DMS 273 (cell line): ENCODE data around the gene PRKD1.
"Not testable (repeated sequence)": the region's sequence is repeated elsewhere in the genome, so short reads cannot be mapped to it uniquely, and the experiment has no call there.

Experiments
- DNase-seq: peaks from one replicate; lab custom pipeline; 2025; ENCODE audit not compliant: unreplicated experiment; lab: John Stamatoyannopoulos, UW

Gene PRKD1

GRCh38 chr14:29802211-29802610 lies 125.4 kb downstream of the PRKD1 start:
- no peak for DNase-seq

DNA sequence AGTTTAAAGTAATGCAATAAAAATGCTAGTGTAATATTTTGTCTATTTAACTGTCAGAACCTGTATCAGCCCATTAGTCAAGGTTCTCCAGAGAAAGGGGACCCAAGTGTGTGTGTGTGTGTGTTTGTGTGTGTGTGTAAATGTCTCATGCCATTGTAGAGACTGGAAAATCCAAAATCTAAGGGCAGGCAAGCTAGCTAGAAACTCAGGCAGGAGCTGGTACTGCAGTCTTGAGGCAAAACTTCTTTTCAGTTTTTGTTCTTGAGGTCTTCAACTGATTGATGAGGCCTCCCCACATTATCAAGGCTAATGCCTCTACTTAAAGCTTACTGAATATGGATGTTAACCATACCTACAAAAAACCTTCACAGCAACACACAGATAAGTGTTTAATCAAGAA lies 126.7 kb downstream of the PRKD1 start:
- DNase-seq = peak; percentile 42

DNA sequence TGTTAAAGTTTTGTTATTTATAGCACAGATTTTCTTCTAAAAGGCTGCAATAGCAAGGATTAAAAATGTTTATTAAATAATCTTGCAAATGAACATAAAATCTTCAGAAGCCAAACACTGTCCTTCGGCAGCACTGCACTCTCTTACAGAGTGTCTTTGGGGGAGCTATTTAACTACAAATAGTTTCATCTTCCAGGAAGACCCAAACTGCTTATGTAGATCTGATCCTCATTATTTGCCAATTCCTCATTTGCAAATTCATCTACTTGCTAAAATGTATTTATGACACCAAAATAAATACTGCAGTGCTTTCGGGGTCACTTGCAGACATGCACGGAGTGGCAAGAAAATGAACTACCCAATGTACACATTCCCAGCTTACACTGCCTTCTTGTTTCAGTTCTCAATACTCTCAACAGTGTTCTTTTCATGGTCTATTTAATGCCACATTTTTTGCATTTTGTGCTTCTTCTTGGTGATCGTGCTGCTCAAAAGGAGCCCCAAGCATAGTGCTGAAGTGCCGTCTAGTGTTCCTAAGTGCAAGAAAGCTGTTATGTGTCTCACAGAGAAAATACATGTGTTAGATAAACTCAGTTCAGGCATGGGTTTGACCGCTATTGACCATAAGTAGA lies 128.1 kb downstream of the PRKD1 start:
- DNase-seq = no peak

GRCh38 chr14:29798811-29799210 lies 128.8 kb downstream of the PRKD1 start:
- DNase-seq = no peak

DNA sequence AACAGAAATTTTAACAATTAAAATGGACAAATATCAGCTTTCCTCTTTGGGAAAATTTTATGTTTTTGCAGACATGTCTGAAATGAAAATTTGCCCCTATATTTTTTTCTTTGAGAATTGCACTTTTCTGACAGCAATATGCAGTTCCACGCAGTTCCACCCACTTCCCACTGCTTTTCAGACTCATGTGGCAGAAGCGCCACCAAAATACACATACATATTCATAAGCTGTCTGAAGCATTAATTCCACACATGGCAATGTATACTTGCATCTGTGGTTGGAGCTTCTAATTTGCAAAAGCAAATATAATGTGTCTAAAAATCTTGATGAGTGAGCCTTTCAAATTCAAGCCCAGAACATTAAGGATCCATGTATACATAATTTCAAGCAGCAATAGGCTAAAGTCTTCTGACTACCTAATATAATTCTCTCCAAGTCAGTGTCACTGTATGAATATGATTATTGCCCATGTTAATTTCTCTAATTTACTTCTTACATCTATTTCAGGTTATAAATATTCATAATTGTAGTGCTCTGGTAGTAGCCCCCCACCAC lies 129.5 kb downstream of the PRKD1 start:
- DNase-seq = peak; percentile 31

- no peak for DNase-seq
These were observed 130.8 kb downstream of the PRKD1 start for GRCh38 chr14:29796853-29797252.

- DNase-seq = no peak
These were observed 138.2 kb downstream of the PRKD1 start for GRCh38 chr14:29789475-29789874.

GRCh38 chr14:29788093-29788492 lies 139.6 kb downstream of the PRKD1 start:
- no peak for DNase-seq

GRCh38 chr14:29783556-29783955 lies 144.1 kb downstream of the PRKD1 start:
- DNase-seq = no peak

GRCh38 chr14:29782041-29782440 lies 145.6 kb downstream of the PRKD1 start:
- no peak for DNase-seq

GRCh38 chr14:29777142-29777541 lies 150.5 kb downstream of the PRKD1 start:
- DNase-seq = not testable (repeated sequence)

- no peak for DNase-seq
These were observed 153.7 kb downstream of the PRKD1 start for GRCh38 chr14:29773990-29774389.

- DNase-seq = no peak
These were observed 164.2 kb downstream of the PRKD1 start for GRCh38 chr14:29763342-29763858.

DNA sequence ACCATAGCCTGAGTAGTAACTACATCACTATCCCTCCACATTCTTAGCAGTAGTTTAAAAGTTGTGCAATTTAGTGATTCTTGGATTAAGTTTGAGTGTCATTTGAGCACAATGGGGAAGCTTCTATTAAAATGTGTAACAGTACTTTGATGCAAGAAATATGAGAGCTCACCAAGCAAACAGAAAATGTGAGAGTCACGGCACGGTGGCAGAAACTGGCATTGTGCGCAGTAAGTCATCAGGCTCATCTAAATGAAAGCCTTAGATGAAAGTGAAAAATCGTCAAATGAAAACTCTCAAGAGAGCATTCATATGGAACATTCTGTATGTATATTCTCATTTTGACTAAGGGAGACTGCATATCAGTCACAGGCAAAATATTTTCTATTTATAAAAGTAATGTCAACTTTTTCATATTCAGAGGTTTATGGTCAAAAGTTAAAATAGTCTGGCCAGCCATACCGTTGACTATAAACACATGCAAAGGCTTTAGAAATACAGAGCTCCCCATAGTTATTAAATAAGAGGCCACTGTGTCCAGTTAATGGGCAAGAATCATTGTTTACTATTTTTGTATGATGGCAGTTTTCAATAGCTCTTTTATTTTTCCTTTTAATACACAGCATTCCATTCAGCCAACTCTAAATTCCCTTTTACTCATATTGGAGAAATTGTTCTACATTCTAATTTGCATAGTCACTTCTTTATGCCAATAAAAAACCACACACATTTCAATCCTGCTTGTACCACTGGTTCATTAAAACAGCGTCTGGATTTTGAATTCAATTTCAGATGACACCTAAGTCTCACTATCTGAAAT lies 167.9 kb downstream of the PRKD1 start:
- no peak for DNase-seq

DNA sequence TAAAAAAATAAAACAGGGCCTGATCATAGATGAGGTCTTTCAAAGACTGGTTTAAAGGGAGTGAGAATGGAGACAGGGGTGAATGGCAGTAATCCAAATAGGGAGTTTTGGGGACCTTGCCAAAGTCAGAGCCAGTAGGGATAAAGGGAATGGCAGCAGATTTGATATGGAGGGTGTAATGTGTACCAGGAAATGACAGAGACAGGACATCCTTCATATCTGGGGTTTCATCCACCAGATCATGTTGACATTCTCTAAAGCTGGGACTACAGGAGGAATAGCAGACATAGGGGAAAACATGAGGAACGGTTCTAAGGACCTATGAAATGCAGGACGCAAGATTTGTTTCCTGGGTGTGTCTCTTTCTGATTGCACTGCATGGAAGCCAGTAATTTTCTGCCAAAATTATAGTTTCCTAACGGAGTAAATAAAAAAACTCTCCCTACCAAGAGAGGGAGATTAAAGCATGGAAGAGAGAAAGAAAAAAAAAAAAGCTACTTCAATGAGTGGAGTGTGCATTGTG lies 169.9 kb downstream of the PRKD1 start:
- no peak for DNase-seq

DNA sequence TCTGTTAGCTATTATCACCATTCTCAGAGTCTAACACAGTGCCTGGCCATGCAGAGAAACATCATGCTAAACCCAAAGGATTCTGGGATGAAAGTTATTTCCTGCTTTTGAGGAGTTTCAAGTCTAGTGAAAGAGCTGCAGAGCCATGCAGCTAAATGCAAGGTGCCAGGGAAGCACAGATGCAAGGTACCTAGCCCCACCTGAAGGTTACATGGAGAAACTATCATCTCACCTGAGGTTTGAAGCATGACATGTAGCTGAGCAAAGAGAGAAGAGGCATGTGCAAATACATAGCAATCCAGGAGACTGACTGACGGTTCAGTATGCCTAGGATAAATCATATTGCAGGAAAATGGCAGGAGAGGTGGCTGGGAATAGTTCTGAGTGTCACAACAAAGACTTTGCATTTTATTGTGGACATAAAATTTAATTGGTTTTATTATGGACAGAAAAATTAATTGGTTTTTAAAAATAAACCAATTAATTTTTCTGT lies 170.4 kb downstream of the PRKD1 start:
- DNase-seq = no peak

DNA sequence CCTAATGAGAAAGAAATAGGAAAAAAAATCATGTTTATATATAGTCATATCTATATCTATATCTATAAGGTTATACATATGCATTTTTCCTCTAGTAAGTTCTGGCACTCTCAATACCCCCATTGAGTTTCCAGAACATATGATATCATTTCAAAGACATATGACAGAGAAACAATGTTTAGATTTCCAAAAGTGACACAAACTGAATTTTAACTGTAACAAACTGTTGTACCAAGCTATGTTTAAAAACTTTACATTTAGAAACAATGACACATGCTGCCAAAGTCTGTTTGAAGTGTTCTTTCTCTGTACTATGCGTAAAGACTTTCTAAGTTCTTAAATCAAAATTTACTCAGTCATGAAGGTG lies 171.6 kb downstream of the PRKD1 start:
- DNase-seq = no peak

- no peak for DNase-seq
These were observed 172.2 kb downstream of the PRKD1 start for GRCh38 chr14:29755311-29756018.

GRCh38 chr14:29754134-29754533 lies 173.5 kb downstream of the PRKD1 start:
- no peak for DNase-seq

DNA sequence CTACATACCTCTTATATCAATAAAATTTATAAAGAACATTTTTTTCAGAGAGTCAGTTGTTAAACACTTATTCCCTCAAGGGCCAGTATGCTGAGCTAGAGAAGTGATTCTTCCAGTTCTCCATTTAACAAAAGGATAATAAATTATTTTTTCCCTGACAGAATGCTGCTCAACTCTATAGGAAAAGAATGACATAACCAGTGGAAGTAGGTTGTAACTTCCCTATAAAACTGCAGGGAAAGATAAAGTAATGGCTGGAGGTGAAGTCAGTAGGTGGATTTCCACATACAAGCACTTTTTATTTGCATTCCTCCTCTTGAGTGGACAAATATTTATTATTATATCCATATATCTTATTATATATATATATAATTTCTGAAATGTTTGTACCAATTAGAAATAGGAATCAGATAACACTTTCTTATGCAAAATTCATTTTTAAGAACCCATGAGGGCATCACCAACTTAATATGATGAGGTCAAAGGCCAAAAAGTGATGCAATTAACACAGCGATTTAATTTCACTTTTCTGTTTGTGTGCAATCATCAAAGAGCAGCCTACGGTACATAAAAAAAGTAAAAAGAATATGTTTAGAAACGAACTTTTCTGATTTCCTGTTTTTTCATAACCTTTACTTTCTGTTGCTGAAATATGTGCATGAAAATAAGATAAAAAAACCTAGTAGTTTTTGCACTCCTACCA lies 175.3 kb downstream of the PRKD1 start:
- DNase-seq = no peak
